HG03045 (cell line): ENCODE results near the gene A4GNT.

Source experiments
- ATAC-seq: cut with Tn5 transposase; IDR thresholded peaks from one replicate; pipeline ENCODE4 v1.9.1; 2021; ENCODE audit warnings: mild to moderate bottlenecking, moderate library complexity; ENCODE audit not compliant: unreplicated experiment

A4GNT gene

DNA sequence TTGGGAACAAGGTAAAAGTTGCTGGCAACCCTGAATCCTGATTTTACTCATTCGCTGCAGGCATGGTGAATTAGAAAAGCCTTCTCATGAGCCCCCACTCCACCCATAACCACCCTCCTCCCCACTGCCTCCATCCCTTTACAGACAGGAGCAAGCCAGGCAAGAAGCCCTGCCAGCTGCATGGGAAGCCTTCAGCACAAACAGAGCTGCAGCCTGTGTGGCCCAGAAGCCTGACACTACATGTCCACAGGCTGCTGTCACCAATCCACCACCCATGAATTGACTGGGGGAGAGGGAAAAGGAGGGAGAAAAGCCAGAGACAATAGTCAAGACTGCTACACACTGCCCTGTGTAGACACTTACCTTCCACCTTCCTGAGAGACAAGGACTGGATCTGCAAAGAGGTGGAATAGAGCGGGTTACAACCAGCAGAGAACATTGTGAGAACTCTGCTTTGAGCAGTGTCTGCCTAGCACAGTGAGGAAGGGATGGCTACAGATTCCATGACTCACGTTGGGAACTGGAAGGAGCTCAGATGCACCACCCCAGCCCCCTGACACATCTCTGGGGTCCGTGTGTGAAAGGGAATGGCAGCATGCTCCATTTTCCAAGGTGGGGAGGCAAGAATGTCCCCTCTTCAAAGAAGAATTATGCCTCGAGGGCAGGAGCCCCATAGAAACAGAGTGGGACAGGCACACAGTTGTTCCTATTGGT, 50.7 kb downstream of the A4GNT start:
- no peak for ATAC-seq

GRCh38 chr3:138079901-138080300, 52.3 kb downstream of the A4GNT start:
- ATAC-seq: no peak

DNA sequence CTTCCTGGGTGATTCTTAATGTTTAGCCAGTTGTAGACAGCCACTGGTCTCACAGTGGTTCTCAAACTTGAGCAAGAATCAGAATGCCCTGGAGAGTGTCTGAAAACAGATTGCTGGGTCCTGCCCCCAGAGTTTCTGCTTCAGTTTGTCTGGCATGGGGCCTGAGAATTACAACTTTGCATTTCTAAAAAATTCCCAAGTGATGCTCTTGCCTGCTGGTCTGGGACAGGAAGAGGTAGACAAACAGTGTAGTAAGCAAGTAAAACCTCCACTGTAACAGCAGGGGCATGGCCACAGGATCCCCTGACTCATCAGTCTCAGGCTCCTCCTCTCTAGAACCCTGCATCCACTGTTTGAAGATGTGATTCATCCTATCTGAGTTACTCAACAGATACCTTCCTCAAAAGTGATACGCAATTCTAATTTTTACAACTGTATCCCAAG, 53.3 kb downstream of the A4GNT start:
- ATAC-seq: no peak

- ATAC-seq: no peak
Measured at GRCh38 chr3:138078096-138078495, 54.1 kb downstream of the A4GNT start.
